ENCODE results near the gene MIX23.

MIX23 gene

DNA sequence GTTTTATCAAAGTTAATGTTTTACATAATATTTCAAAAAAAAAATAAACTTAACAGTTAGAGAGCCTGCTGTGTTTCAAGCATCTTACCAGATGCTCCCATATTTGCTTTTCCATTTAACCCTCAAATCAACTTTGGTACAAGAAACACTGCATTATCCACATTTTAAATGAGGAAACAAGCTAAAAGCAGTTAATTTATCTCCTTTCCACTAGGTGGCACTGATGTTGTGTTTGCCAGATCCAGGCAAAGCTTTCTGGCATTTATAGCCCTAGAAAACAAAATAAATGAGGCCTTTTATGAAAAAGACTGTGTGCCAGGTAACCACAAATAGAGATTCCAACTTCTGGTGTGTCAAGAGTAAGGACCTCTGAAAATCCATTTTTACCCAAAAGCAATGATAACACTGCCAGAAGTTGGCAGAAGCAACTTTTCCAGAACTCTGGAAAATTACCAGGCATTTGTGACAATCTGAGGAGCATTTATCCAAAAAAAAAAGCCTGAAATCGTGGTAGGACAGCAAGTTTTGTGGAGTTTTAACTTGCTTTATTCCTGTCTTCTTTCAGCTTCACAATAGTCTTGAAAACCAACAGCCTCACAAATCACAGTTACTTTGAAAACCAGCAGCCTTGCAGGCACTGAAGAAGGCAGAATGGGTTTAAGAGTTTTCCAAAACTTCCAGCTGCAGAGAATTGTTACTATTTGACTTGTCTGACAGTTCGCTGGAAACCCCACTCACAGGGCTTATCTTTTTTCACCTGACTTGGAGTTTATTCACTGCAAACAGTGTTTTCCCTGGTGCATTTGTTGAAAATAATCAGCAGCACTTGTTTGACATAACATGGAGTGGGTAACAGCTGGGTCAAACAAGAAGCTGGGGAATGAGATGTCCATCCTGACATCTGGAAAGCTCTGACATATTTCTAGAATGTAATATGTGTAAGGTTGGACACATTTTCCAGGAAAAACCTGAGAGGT is 10.1 kb upstream of the MIX23 start:
- Mint-ChIP-seq H3K4me3 (no peak overlapping the region), H3K4me1 (peaks cover 17% of the 10 kb centered on the region), H3K9me3 (no peaks in the 10 kb centered on the region), H3K27ac (no peak overlapping the region), H3K36me3 (ENCODE audit: low read depth) (peaks cover 10% of the 10 kb centered on the region), H3K27me3 (ENCODE audit: low read depth, poor library complexity) (peaks cover 8% of the 10 kb centered on the region)
- DNase-seq, result no peak
- TF ChIP-seq, protein P1, sequence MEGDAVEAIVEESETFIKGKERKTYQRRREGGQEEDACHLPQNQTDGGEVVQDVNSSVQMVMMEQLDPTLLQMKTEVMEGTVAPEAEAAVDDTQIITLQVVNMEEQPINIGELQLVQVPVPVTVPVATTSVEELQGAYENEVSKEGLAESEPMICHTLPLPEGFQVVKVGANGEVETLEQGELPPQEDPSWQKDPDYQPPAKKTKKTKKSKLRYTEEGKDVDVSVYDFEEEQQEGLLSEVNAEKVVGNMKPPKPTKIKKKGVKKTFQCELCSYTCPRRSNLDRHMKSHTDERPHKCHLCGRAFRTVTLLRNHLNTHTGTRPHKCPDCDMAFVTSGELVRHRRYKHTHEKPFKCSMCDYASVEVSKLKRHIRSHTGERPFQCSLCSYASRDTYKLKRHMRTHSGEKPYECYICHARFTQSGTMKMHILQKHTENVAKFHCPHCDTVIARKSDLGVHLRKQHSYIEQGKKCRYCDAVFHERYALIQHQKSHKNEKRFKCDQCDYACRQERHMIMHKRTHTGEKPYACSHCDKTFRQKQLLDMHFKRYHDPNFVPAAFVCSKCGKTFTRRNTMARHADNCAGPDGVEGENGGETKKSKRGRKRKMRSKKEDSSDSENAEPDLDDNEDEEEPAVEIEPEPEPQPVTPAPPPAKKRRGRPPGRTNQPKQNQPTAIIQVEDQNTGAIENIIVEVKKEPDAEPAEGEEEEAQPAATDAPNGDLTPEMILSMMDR (IDR thresholded peaks at IDR 0.05), result peak; percentile 79

DNA sequence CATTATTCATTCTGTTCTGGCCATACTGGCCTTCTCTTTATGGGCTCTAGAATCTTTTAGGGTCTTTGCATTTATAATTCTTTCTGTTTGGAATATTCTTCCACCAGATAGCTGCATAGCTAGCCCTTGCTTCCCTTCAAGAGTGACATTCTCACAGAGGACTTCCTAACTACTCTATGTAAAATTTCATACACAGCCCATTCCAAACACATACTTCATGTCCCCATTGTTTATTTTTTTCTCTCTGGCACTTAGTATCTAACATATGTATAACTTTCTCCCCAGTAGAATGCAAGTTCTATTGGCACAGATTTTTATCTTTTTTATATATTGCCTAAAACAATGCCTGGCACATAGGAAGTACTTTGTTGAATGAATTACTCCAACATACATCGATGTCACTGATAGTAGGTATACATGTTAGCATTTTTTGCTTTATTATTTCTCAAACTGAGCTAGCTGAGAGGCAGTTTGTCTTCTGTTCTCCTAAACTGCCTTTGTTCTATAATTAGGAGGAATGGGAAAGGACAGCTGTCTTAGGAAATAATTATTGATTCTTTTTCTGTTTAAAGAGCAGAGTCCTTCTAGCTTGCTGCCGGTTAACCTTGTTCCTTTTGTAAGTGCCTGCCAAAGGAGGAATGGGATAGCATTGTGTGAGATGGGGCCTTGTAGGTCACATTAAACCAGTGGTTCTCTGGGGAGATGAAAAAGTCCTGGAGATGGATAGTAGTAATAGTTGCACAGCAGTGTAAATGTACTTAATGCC is 8.8 kb upstream of the MIX23 start:
- H3K36me3 Mint-ChIP-seq (ENCODE audit: low read depth), result peaks cover 23% of the 10 kb centered on the region
- peaks cover 8% of the 10 kb centered on the region for H3K27me3 Mint-ChIP-seq (ENCODE audit: low read depth, poor library complexity)
- no peaks in the 10 kb centered on the region for H3K9me3 Mint-ChIP-seq
- peaks cover 21% of the 10 kb centered on the region for H3K4me1 Mint-ChIP-seq
- no peak overlapping the region for H3K27ac Mint-ChIP-seq
- DNase-seq, result no peak
- TF ChIP-seq, protein P1 (IDR thresholded peaks at IDR 0.05), result no peak
- H3K4me3 Mint-ChIP-seq, result no peak overlapping the region

DNA sequence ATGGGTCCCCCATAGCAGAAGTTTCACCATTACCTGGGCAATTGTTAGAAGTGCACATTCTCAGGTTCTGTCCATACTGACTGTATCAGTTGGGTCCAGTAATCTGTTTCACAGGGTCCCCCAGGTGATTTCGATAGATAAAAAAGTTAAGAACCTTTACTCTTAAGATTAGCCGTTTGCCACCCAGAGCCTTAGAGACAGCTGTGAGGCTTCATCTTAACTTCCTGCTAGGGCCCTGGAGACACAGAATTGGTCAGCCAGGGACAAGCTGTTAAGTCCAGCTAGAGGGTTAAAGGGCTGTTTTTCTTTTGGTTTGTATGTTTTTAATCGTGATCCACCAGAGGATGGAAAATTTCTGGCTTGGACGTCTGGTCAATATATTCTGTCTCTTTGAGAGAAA is 7.6 kb upstream of the MIX23 start:
- TF ChIP-seq, protein P1 (IDR thresholded peaks at IDR 0.05), result no peak
- peaks cover 25% of the 10 kb centered on the region for H3K4me1 Mint-ChIP-seq
- no peaks in the 10 kb centered on the region for H3K9me3 Mint-ChIP-seq
- H3K36me3 Mint-ChIP-seq (ENCODE audit: low read depth), result peaks cover 34% of the 10 kb centered on the region
- no peak for DNase-seq
- no peak overlapping the region for H3K4me3 Mint-ChIP-seq
- peaks cover 8% of the 10 kb centered on the region for H3K27me3 Mint-ChIP-seq (ENCODE audit: low read depth, poor library complexity)
- no peak overlapping the region for H3K27ac Mint-ChIP-seq

DNA sequence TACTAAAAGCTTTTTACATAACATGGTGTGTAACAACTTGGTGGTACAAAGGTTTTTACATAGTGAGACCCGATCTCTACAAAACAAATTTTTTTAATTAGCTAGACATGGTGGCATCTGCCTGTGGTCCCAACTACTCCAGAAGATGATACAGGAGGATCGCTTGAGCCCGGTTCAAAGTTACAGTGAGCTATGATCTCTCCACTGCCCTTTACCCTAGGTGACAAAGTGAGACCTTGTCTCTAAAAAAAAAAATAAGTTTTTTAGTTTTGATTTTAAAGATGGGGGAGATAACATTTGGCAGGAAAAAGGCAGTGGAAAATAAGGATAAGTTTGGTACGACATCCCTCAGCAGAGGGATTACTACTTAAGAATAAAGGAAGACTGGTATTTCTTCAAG is 6.9 kb upstream of the MIX23 start:
- Mint-ChIP-seq H3K4me3 (no peak overlapping the region), H3K27me3 (ENCODE audit: low read depth, poor library complexity) (peaks cover 8% of the 10 kb centered on the region), H3K4me1 (peaks cover 30% of the 10 kb centered on the region), H3K27ac (peak overlapping the region; percentile 31), H3K9me3 (no peaks in the 10 kb centered on the region), H3K36me3 (ENCODE audit: low read depth) (peaks cover 35% of the 10 kb centered on the region)
- DNase-seq, result no peak
- TF ChIP-seq, protein P1 (IDR thresholded peaks at IDR 0.05), result no peak

DNA sequence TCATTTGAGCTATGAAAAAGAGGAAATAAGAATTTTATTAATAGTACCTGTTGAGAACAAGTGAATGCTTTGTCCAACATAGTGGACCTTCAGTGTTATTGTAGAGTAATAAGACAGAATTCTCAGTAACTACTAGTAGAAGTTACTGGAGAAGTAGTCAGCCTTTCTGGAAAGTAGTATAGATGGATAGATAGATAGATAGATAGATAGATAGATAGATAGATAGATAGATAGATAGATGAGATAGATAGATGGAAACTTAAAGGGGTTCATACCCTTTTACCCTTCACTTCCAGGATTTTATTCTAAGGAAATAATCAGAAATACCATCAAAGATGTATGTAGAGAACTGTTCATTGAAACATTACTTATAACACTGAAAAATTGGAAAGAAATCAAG is 6.2 kb upstream of the MIX23 start:
- H3K36me3 Mint-ChIP-seq (ENCODE audit: low read depth), result peaks cover 35% of the 10 kb centered on the region
- TF ChIP-seq, protein P1 (IDR thresholded peaks at IDR 0.05), result no peak
- H3K4me1 Mint-ChIP-seq, result peaks cover 30% of the 10 kb centered on the region
- H3K9me3 Mint-ChIP-seq, result no peaks in the 10 kb centered on the region
- no peak for DNase-seq
- H3K27me3 Mint-ChIP-seq (ENCODE audit: low read depth, poor library complexity), result peaks cover 8% of the 10 kb centered on the region
- H3K27ac Mint-ChIP-seq, result no peak overlapping the region
- no peak overlapping the region for H3K4me3 Mint-ChIP-seq

Data from nephron progenitor cell (in vitro differentiated cells).